Peyer's patch (tissue), 4 donors: ENCODE data around the gene ARHGAP26. TPM values are rescaled to one million over a fixed set of nuclear protein-coding genes. Genes with fewer than 3 reads are reported as not detected.

Experiments used
- DNase-seq, 3 donors: peaks; one replicate each; pipeline ENCODE4 v3.0.0-alpha.2; 2017 to 2019
- H3K27ac ChIP-seq, 4 donors: fragments of 200-600 bp; sonication (generic); one replicate each; pipeline ENCODE4 v1.5.1; 2016 to 2019
- H3K27me3 ChIP-seq, 2 donors: fragments of 200-600 bp; sonication (generic); one replicate each; pipeline ENCODE4 v1.5.1; 2019
- H3K36me3 ChIP-seq, 3 donors: fragments of 200-600 bp; sonication (generic); one replicate each; pipeline ENCODE4 v1.5.1; 2016 to 2019
- H3K4me1 ChIP-seq, 4 donors: fragments of 200-600 bp; sonication (generic); one replicate each; pipeline ENCODE4 v1.5.1; 2016 to 2019
- H3K4me3 ChIP-seq, 4 donors: fragments of 200-600 bp; sonication (generic); 1 replicate in 3 of 4; 2 replicates in 1 of 4; pipeline ENCODE4 v1.5.1; 2016 to 2019; ENCODE audit warnings: mild to moderate bottlenecking in 1 of 4
- H3K9me3 ChIP-seq, 4 donors: fragments of 200-600 bp; sonication (generic); one replicate each; pipeline ENCODE4 v1.5.1; 2016 to 2019; ENCODE audit warnings: mild to moderate bottlenecking in 1 of 4
- POLR2A ChIP-seq, 2 donors: fragments of 450-650 bp; IDR thresholded peaks; one replicate each; pipeline ENCODE4 v1.5.1; 2017; ENCODE audit warnings: antibody characterized with exemption in 2 of 2, mild to moderate bottlenecking in 2 of 2, moderate library complexity in 2 of 2
- total RNA-seq, 4 donors: library from RNA; depleted of rRNA; stranded (reverse); fragments of >200 nt; gene quantifications; one replicate each; pipeline ENCODE4 v1.1.0, GENCODE V29; 2016
- TF ChIP-seq, protein P1 (sequence below), 6 experiments: fragments of 450-650 bp in 4 of 6; fragments of 200-600 bp in 2 of 6; sonication (generic) in 1 of 6; IDR thresholded peaks; one replicate each; pipeline ENCODE4 v1.5.1; 2017 to 2019; ENCODE audit warnings: antibody characterized with exemption in 6 of 6, mild to moderate bottlenecking in 3 of 6, moderate library complexity in 1 of 6

Gene ARHGAP26
- total RNA-seq, 4 donors from 2014 or later: 60.1 to 180 (median 126) TPM

DNA sequence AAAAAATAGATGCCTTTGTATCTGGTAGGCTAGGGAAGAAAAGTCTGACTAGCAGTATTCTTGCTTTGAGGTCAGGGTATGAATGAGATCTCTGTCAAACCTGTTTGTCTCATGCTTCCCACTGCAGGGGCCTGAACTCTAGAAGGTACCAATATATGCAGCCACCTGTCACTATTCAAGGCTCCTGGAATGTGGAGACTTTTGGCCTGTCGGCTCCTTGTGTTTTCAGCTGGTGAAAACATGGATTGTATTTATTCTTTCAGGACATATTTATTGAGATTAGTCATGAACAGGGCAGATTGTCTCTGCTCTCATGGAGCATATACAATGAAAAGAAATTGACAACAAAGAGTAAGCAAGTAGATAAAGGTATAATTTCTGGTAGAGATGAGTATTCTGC, 255.8 kb downstream of the ARHGAP26 start:
- Histone ChIP-seq H3K4me3 (no peak overlapping the region), H3K27ac (no peak overlapping the region), H3K27me3 (no peaks in the 10 kb centered on the region), H3K9me3 (no peaks in the 10 kb centered on the region), H3K4me1 (no peaks in the 10 kb centered on the region), H3K36me3 (no peaks in the 10 kb centered on the region)
- no peak for DNase-seq
- TF ChIP-seq, protein P1, sequence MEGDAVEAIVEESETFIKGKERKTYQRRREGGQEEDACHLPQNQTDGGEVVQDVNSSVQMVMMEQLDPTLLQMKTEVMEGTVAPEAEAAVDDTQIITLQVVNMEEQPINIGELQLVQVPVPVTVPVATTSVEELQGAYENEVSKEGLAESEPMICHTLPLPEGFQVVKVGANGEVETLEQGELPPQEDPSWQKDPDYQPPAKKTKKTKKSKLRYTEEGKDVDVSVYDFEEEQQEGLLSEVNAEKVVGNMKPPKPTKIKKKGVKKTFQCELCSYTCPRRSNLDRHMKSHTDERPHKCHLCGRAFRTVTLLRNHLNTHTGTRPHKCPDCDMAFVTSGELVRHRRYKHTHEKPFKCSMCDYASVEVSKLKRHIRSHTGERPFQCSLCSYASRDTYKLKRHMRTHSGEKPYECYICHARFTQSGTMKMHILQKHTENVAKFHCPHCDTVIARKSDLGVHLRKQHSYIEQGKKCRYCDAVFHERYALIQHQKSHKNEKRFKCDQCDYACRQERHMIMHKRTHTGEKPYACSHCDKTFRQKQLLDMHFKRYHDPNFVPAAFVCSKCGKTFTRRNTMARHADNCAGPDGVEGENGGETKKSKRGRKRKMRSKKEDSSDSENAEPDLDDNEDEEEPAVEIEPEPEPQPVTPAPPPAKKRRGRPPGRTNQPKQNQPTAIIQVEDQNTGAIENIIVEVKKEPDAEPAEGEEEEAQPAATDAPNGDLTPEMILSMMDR (IDR thresholded peaks at IDR 0.05): no peak
- no peak for TF ChIP-seq POLR2A (IDR thresholded peaks at IDR 0.05)

DNA sequence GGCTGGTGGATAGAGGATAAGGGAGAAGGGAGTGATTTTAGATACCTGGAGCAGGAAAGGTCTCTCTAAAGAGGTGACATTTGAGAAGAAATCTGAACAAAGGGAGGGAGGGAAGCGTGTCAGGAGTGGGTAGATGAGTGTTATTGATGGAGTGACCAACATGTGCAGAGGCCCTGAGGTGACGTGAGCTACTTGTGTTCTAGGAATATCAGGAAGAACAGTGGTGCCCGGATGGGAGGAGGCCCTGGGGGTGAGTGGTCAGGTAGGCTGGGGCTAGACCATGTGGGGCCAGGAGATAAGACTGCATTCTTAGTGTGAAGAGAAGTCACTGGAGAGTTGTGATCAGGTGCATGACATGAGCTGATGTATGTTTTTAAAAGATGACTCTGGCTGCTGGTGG, 256.2 kb downstream of the ARHGAP26 start:
- H3K36me3 ChIP-seq: no peaks in the 10 kb centered on the region
- H3K4me1 ChIP-seq: no peaks in the 10 kb centered on the region
- no peaks in the 10 kb centered on the region for H3K27me3 ChIP-seq
- no peak overlapping the region for H3K27ac ChIP-seq
- H3K4me3 ChIP-seq: no peak overlapping the region
- TF ChIP-seq, protein P1 (IDR thresholded peaks at IDR 0.05): no peak
- no peak for TF ChIP-seq POLR2A (IDR thresholded peaks at IDR 0.05)
- DNase-seq: no peak
- H3K9me3 ChIP-seq: no peaks in the 10 kb centered on the region

DNA sequence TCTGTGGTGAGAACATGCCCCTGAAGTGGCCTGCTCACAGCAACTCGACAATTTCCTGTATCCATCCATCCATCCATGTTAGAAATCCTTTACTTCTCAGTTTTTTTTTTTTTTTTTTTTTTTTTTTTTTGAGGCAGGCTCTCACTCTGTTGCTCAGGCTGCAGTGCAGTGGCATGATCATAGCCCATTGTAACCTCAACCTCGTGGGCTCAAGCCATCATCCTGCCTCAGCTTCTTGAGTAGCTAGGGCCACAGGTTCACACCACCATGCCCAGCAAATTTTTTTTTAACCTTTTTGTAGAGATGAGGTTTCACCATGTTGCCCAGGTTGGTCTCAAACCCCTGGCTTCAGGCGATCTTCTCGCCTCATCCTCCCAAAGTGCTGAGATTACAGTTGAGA, 259.1 kb downstream of the ARHGAP26 start:
- no peak for DNase-seq
- H3K4me3 ChIP-seq: no peak overlapping the region
- no peaks in the 10 kb centered on the region for H3K27me3 ChIP-seq
- no peaks in the 10 kb centered on the region for H3K9me3 ChIP-seq
- H3K4me1 ChIP-seq: no peaks in the 10 kb centered on the region
- no peak for TF ChIP-seq POLR2A (IDR thresholded peaks at IDR 0.05)
- TF ChIP-seq, protein P1 (IDR thresholded peaks at IDR 0.05): no peak
- no peak overlapping the region for H3K27ac ChIP-seq
- H3K36me3 ChIP-seq: no peaks in the 10 kb centered on the region

DNA sequence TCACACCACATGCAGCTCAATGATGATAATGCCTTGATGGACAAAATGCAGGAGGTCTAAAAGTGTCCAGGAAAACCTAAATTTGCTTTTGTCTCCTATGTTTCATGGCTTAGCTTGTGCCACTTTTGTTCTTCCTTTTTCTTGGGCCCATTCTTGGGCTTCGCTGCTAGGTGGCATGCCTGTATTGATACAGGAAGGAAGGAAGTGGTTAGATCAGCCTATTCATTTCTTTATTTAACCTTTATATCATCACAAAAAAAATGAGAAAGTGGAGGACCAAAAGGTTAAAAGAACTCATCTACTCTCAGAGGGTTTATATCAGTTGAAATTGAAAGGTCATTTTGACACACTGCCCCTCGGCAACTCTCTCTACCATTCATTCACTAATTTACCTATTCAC, 260.2 kb downstream of the ARHGAP26 start:
- TF ChIP-seq, protein P1 (IDR thresholded peaks at IDR 0.05): no peak
- TF ChIP-seq POLR2A (IDR thresholded peaks at IDR 0.05): no peak
- Histone ChIP-seq H3K36me3 (no peaks in the 10 kb centered on the region), H3K27me3 (no peaks in the 10 kb centered on the region), H3K4me1 (no peaks in the 10 kb centered on the region), H3K4me3 (no peak overlapping the region), H3K27ac (no peak overlapping the region), H3K9me3 (no peaks in the 10 kb centered on the region)
- DNase-seq: no peak

DNA sequence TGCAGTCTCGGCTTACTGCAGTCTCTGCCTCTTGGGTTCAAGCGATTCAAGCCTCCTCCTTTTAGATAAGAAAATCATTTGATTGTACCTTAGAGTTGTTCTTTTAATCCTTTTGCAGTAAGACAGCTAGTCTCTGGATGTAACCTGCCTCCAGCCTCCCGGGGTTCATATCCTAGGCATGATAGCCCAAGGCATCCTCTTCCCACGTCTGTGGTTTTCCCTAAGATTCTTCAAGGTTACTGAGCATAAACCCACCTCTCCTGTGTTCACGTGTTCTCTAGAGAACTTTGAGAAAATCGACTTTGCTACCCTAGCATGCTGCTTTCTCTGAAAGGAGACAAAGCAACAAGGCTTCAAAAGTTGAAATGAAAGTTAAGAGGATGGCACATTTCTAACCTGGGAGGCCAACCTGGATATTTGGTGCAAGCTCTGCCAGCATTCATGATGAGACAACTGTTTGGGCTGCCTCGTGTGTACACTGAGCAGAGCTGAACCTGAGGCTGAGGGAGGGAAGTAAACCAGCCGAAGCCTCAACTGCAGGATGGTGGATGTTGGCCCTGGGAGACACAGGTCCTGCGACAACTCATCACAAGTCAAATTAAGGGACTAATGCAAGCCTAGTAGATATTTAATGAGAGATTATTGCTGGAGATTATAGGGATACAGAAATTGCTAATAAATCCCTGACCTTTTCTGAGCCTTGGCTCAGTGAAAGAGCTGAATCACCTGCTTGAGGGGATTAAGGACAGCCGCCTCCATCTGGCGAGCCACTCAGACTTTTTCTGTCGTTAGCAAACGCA, 261.8 kb downstream of the ARHGAP26 start:
- no peak for TF ChIP-seq POLR2A (IDR thresholded peaks at IDR 0.05)
- TF ChIP-seq, protein P1 (IDR thresholded peaks at IDR 0.05): no peak
- no peaks in the 10 kb centered on the region for H3K4me1 ChIP-seq
- no peaks in the 10 kb centered on the region for H3K9me3 ChIP-seq
- no peak for DNase-seq
- H3K36me3 ChIP-seq: no peaks in the 10 kb centered on the region
- no peak overlapping the region for H3K4me3 ChIP-seq
- no peaks in the 10 kb centered on the region for H3K27me3 ChIP-seq
- H3K27ac ChIP-seq: no peak overlapping the region

DNA sequence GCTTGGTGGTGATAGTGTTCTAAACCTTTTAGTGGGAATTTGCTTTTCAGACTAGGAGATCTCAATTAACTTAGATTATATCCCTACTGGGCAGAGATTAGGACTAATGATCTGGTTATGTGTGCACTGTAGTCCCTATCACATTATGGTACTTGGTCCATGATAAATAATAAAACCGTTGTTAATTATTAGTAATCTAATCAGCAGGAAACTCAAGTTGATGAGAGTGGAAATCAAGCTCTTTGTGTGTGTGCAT, 262.3 kb downstream of the ARHGAP26 start:
- Histone ChIP-seq H3K36me3 (no peaks in the 10 kb centered on the region), H3K9me3 (no peaks in the 10 kb centered on the region), H3K4me1 (no peaks in the 10 kb centered on the region), H3K4me3 (no peak overlapping the region), H3K27me3 (no peaks in the 10 kb centered on the region), H3K27ac (no peak overlapping the region)
- no peak for DNase-seq
- TF ChIP-seq, protein P1 (IDR thresholded peaks at IDR 0.05): no peak
- no peak for TF ChIP-seq POLR2A (IDR thresholded peaks at IDR 0.05)
